ENCODE results near the gene BABAM2.
A peak's percentile ranks its signal among the peaks of the same experiment; 100 is the strongest.
"Not testable (repeated sequence)": the region's sequence is repeated elsewhere in the genome, so short reads cannot be mapped to it uniquely, and the experiment has no call there.

The BABAM2 gene

GRCh38 chr2:28318023-28318422 is 427.5 kb downstream of the BABAM2 start:
- no peak for DNase-seq (ENCODE audit: low read depth)

GRCh38 chr2:28318462-28319117 is 428.1 kb downstream of the BABAM2 start:
- DNase-seq (ENCODE audit: low read depth), result no peak

GRCh38 chr2:28319118-28320008 is 428.8 kb downstream of the BABAM2 start:
- no peak for DNase-seq (ENCODE audit: low read depth)

- DNase-seq (ENCODE audit: low read depth), result no peak
These were observed 429.5 kb downstream of the BABAM2 start for GRCh38 chr2:28320009-28320365.

GRCh38 chr2:28320371-28320770 is 429.8 kb downstream of the BABAM2 start:
- DNase-seq (ENCODE audit: low read depth), result no peak

GRCh38 chr2:28321426-28321825 is 430.9 kb downstream of the BABAM2 start:
- no peak for DNase-seq (ENCODE audit: low read depth)

- no peak for DNase-seq (ENCODE audit: low read depth)
These were observed 431.5 kb downstream of the BABAM2 start for GRCh38 chr2:28322051-28322450.

- DNase-seq (ENCODE audit: low read depth), result no peak
These were observed 431.9 kb downstream of the BABAM2 start for GRCh38 chr2:28322456-28322855.

- DNase-seq (ENCODE audit: low read depth), result no peak
These were observed 432.5 kb downstream of the BABAM2 start for GRCh38 chr2:28322981-28323396.

- no peak for DNase-seq (ENCODE audit: low read depth)
These were observed 434.6 kb downstream of the BABAM2 start for GRCh38 chr2:28325173-28325566.

- no peak for DNase-seq (ENCODE audit: low read depth)
These were observed 435.3 kb downstream of the BABAM2 start for GRCh38 chr2:28325567-28326468.

- no peak for DNase-seq (ENCODE audit: low read depth)
These were observed 435.9 kb downstream of the BABAM2 start for GRCh38 chr2:28326469-28326805.

GRCh38 chr2:28326881-28327505 is 436.5 kb downstream of the BABAM2 start:
- peak; percentile 45 for DNase-seq (ENCODE audit: low read depth)

- no peak for DNase-seq (ENCODE audit: low read depth)
These were observed 437.0 kb downstream of the BABAM2 start for GRCh38 chr2:28327581-28327955.

GRCh38 chr2:28327956-28328922 is 437.7 kb downstream of the BABAM2 start:
- peak; percentile 64 for DNase-seq (ENCODE audit: low read depth)

GRCh38 chr2:28329184-28329583 is 438.7 kb downstream of the BABAM2 start:
- DNase-seq (ENCODE audit: low read depth), result no peak

- DNase-seq (ENCODE audit: low read depth), result not testable (repeated sequence)
These were observed 440.2 kb downstream of the BABAM2 start for GRCh38 chr2:28330722-28331121.

GRCh38 chr2:28331797-28332196 is 441.3 kb downstream of the BABAM2 start:
- DNase-seq (ENCODE audit: low read depth), result not testable (repeated sequence)

- DNase-seq (ENCODE audit: low read depth), result no peak
These were observed 442.2 kb downstream of the BABAM2 start for GRCh38 chr2:28332696-28333095.

GRCh38 chr2:28333606-28334526 is 443.3 kb downstream of the BABAM2 start:
- DNase-seq (ENCODE audit: low read depth), result no peak
